GM18519 (cell line): ENCODE data around the gene RBBP6.
"Not testable (repeated sequence)": the region's sequence is repeated elsewhere in the genome, so short reads cannot be mapped to it uniquely, and the experiment has no call there.

Experiments used
- ATAC-seq: cut with Tn5 transposase; IDR thresholded peaks from one replicate; pipeline ENCODE4 v1.9.1; 2021; ENCODE audit warnings: mild to moderate bottlenecking, moderate library complexity; ENCODE audit not compliant: unreplicated experiment, low FRiP score

The RBBP6 gene

GRCh38 chr16:24553983-24554382, 14.6 kb downstream of the RBBP6 start:
- ATAC-seq, result no peak

- no peak for ATAC-seq
Observed at GRCh38 chr16:24555346-24555872, 16.0 kb downstream of the RBBP6 start.

GRCh38 chr16:24562811-24563210, 23.4 kb downstream of the RBBP6 start:
- ATAC-seq, result no peak

GRCh38 chr16:24568392-24568791, 29.0 kb downstream of the RBBP6 start:
- ATAC-seq, result no peak

- ATAC-seq, result no peak
Observed at GRCh38 chr16:24571096-24571495, 31.7 kb downstream of the RBBP6 start.

- no peak for ATAC-seq
Observed at GRCh38 chr16:24572069-24572468, 32.7 kb downstream of the RBBP6 start.

- ATAC-seq, result no peak
Observed at GRCh38 chr16:24573141-24573540, 33.8 kb downstream of the RBBP6 start.

GRCh38 chr16:24574515-24575485, 35.4 kb downstream of the RBBP6 start:
- ATAC-seq, result not testable (repeated sequence)

- not testable (repeated sequence) for ATAC-seq
Observed at GRCh38 chr16:24575791-24576190, 36.4 kb downstream of the RBBP6 start.

GRCh38 chr16:24577167-24577566, 37.8 kb downstream of the RBBP6 start:
- no peak for ATAC-seq

GRCh38 chr16:24580665-24581064, 41.3 kb downstream of the RBBP6 start:
- no peak for ATAC-seq

GRCh38 chr16:24583494-24583893, 44.1 kb downstream of the RBBP6 start:
- no peak for ATAC-seq

GRCh38 chr16:24589997-24590396, 50.6 kb downstream of the RBBP6 start:
- no peak for ATAC-seq

- no peak for ATAC-seq
Observed at GRCh38 chr16:24598777-24599437, 59.5 kb downstream of the RBBP6 start.

GRCh38 chr16:24609417-24609739, 70.0 kb downstream of the RBBP6 start:
- ATAC-seq, result no peak

GRCh38 chr16:24609740-24610415, 70.5 kb downstream of the RBBP6 start:
- no peak for ATAC-seq

GRCh38 chr16:24610416-24610755, 71.0 kb downstream of the RBBP6 start:
- ATAC-seq, result no peak

- no peak for ATAC-seq
Observed at GRCh38 chr16:24611310-24611709, 71.9 kb downstream of the RBBP6 start.

GRCh38 chr16:24612656-24613055, 73.3 kb downstream of the RBBP6 start:
- no peak for ATAC-seq

- not testable (repeated sequence) for ATAC-seq
Observed at GRCh38 chr16:24613267-24613666, 73.9 kb downstream of the RBBP6 start.

- no peak for ATAC-seq
Observed at GRCh38 chr16:24617502-24617901, 78.1 kb downstream of the RBBP6 start.
